LNCAP (cell line): ENCODE measurements around the gene NACC1.

Source experiments
- TF ChIP-seq, protein P1 (sequence below): fragments of 450-650 bp; IDR thresholded peaks from 2 replicates; pipeline ENCODE4 v1.5.1; 2017; ENCODE audit warnings: mild to moderate bottlenecking

The NACC1 gene

DNA sequence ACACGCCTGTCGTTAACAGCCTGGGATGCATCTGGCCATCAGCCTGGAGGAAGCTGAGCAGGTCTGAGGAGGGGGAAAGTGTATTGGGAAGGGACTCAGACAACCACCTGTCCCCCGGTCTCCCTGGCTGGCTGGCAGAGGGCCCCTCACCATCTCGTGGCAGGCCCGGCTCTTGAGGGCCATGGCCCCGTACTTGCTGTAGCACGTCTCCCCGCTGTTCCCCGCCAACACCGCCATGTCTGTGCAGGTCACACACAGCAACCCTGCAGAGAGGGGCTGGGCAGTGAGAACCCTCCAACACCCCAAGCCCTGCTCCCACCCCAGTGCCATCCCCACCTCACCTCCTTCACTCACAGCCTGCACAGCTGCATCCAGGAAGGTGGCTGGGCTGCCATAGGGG is 5.5 kb upstream of the NACC1 start:
- TF ChIP-seq, protein P1, sequence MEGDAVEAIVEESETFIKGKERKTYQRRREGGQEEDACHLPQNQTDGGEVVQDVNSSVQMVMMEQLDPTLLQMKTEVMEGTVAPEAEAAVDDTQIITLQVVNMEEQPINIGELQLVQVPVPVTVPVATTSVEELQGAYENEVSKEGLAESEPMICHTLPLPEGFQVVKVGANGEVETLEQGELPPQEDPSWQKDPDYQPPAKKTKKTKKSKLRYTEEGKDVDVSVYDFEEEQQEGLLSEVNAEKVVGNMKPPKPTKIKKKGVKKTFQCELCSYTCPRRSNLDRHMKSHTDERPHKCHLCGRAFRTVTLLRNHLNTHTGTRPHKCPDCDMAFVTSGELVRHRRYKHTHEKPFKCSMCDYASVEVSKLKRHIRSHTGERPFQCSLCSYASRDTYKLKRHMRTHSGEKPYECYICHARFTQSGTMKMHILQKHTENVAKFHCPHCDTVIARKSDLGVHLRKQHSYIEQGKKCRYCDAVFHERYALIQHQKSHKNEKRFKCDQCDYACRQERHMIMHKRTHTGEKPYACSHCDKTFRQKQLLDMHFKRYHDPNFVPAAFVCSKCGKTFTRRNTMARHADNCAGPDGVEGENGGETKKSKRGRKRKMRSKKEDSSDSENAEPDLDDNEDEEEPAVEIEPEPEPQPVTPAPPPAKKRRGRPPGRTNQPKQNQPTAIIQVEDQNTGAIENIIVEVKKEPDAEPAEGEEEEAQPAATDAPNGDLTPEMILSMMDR: no peak

DNA sequence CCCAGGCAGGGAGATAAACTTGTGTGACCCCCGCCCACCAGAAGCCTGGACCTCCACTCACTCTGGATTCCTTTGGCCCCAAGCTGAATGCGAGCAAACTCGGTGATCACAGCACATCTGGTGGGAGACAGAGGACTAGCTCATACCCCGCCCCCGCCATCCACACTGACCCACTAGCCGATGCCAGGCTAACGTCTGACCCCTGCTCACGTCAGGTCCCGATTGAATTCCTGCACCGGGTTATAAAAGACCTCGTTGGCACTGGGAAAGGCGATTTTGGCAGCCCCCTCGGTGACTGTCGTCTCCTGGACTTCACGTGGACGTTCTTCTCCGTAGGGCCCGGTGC is 2.2 kb upstream of the NACC1 start:
- TF ChIP-seq, protein P1: no peak

DNA sequence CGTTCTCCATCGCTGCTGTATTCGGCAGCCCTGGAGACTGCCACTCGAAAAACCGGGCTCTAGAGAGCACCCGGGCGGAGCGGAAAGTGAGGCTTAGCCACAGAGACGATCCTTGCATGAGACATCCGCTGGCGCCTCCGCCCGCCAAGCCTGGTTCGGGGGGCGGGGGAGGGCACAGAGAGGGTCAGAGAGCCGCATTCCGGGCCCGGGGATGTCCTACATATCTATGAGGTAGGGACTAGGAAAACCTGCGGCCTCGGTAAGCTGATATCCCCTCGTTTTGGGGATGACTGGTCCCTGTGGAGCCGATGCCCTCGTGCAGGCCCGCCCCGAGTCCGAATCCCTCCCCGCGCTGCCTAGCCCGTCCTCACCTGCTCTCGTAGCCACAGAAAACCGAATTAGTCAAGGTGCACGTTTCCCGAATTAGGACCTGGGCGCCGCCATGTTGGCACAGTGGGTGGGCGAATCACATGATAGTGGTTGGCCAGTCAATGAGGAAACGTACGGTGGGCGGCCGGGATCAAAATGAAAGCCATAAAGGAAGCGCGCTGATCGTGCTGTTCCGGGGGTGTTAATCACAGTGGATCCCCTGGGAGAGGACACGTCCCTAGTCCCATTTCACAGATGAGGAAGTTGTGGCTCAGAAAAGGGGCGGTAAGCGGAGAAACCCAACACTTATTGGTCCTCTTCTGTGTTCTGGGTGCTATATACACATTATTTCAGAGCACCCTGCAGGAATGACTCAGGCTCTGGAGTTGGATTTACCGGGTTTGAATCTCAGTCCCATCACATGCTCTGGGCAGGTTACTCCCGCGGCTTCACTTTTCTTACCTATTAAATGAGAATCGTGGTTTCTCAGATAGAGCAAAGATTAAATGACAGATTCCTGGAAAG is 1.5 kb upstream of the NACC1 start, which contains the start of gene TRMT1:
TRMT1 (minus strand) TSS at position 459 of the 894 bp plus-strand sequence; CDS start at position 118, 341 bp downstream.
- TF ChIP-seq, protein P1: no peak

DNA sequence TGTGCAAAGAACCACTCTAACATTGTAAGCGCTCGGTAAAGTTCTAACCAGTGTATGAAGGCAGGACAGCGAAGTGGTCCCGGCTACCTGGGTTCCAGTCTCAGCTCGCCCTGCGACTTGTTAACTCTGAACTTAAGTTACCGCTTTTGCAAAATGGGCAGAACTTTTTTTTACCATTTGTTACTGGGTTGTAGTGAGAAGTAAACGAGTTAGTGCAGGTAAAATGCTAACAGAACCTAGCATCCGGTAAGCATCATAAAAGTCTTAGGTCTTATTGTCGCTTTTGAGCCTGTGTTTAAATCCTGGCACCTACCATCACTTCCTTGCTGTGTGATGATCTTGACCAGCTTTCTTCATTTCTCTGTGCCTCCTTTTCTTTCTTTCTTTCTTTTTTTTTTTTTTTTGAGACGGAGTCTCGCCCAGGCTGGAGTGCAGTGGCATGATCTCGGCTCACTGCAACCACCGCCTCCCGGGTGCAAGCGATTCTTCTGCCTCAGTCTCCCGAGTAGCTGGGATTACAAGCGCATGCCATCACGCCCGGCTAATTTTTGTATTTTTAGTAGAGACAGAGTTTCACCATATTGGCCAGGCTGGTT is 790 bp upstream of the NACC1 start:
- TF ChIP-seq, protein P1: no peak

DNA sequence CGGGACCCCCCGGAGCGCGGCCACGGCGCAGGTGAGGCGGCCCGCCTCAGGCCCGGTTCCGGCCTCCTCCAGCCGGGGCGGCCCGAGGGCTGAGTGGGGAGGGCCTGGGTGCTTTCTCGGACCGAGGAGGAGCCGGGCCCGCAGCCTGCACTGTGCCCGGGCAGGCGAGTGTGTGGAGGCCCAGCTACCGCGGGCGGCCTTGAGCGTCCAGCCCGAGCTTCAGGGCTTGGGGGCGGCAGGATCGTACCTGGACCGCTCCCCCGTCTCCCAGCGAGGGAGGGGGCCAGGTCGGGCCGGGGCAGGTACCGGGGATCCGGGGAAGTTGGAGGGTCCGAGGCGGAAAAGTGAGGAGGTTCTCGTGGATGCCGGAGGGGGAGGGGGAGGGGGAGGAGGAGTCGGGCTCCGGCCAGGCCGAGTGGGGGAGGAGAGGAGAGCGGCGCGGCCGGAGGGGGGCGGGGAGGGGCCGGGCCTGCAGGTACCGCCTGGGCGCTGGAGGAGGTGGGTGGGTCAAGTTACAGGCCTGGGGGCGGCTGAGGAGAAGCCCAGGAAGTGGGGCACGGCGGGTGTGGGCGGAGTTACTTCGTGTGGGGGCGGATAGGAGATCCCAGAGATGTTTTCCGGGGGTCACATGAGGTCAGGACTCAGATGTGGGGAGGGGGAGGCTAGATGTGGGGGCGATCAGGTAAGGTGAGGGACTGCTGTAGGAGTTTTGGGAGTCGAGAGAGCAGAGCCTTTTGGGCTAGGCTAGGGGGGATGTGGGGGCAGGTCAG is 545 bp downstream of the NACC1 start:
- TF ChIP-seq, protein P1: no peak

DNA sequence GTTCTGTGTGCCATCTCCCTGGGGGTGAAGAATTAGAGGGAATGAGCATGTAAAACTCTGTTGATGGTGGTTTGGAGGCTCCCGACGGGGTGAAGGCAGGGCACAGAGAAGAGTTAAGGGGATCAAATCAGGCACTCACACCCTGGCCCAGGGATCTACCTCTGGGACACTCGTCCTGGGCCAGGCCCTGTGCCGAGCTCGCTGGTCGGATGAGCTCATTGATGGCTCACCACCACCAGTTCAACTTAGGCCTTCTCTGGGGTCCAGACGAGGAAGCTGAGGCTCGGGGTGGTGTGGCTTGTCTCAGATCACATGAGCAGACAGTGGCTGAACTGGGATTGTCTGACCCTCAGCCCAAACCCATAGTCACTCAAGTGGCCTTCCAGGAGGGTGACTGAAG is 1.6 kb downstream of the NACC1 start:
- TF ChIP-seq, protein P1: no peak

DNA sequence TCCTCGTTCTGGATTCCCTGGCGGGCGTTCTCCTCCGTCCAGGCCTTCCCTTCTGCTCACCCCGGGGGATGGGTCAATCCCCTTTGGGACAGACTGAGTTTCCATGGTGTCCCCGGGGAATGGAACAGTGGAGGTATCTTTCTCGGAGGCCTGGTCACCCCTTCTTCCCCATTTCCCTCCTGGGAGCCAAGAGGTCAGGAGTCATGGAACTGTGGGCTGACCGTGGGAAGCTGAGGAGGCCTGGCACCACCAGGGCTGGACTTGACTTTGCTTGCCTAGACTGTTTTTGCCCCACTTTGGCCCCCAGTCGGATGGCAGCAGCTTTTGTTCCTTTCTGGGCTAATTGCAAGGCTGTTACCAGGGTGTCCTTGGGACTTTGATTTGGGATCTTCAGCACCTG is 2.0 kb downstream of the NACC1 start:
- TF ChIP-seq, protein P1: no peak
